GM19395 (cell line): ENCODE data around the gene PPP4R2.
"Not testable (repeated sequence)": the region's sequence is repeated elsewhere in the genome, so short reads cannot be mapped to it uniquely, and the experiment has no call there.

Experiments
- ATAC-seq: cut with Tn5 transposase; IDR thresholded peaks from one replicate; pipeline ENCODE4 v1.9.1; 2021; ENCODE audit warnings: mild to moderate bottlenecking, moderate library complexity; ENCODE audit not compliant: unreplicated experiment

PPP4R2 gene

DNA sequence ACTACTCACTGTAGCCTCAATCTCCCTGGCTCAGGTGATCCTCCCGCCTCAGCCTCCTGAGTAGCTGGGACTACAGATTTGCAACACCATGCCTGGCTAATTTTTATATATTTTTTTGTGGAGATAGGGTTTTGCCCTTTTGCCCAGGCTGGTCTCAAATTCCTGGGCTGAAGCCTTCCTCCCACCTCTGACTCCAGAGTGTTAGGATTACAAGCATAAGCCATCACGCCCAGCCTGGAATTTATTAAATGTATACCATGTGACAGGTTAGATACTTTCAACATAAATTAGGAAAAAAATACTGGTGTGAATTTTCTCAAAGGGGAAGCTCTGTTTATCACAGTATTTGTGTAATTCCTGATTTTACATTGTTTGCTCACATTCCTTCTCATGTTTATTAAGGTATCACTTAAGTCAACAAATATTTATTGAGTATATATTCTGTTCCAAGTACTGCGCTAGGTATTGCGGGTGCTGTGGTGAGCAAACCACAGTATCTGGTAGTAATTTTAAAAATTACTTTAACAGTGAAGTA lies 24.8 kb downstream of the PPP4R2 start:
- no peak for ATAC-seq

DNA sequence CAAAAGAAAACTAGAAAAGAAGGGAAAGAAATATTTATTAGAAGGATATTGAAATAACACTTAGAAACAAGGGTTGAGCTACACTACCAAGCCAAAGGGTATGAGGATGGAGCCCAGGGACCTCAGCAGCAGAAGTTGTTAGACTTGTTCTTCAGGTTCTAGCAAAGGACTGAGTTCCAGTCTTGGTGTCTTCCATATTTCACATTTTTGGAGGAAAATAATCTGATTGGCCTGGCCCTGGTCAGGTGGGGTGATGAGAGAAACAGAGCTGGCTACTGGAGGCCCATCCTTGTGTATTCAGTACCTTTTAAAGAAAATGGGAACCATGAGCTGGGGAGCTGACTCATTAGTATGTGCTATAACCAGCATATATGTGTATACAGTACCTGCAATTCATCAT lies 28.2 kb downstream of the PPP4R2 start:
- ATAC-seq: no peak

DNA sequence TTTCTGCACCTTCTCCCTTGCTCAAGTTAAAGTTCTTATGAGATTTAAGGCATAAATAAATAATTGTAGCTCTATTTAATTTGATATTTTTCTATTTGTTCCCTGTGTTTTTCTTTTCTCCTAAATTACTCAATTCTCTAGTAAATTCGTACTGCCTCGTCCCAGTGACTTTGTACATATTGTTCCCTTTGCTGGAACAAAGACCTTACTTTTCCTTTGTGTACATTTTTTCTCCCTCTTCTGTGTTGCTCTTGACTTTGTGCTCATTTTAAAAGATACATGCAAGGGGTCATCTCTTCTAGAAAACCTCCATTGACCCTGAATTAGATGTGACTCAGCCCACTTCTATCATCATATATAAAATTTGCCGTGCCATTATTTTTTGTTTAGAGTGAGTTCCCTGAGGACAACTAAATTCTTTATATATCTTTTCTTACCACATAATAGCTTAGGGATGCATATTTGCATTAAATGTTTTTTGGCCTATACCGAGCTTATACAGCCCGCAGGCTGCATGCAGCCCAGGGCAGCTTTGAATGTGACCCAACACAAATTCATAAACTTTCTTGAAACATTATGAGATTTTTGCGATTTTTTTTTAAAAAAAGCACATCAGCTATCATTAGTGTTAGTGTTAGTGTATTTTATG lies 29.6 kb downstream of the PPP4R2 start:
- no peak for ATAC-seq

DNA sequence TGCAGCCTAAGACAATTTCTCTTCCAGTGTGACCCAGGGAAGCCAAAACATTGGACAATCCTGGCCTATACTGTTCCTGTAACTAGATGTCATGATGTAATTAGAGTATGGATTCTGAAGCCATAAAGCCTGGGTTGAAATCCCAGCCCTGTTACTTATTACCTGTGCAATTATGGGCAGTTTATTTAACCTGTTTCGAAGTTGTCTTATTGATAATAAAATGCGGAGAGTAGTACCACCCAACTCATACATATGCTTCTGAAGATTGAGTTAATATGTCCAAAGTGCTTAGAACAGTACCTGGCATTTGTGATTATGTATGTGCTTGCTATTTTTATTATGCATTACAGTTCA lies 30.1 kb downstream of the PPP4R2 start:
- ATAC-seq: no peak

DNA sequence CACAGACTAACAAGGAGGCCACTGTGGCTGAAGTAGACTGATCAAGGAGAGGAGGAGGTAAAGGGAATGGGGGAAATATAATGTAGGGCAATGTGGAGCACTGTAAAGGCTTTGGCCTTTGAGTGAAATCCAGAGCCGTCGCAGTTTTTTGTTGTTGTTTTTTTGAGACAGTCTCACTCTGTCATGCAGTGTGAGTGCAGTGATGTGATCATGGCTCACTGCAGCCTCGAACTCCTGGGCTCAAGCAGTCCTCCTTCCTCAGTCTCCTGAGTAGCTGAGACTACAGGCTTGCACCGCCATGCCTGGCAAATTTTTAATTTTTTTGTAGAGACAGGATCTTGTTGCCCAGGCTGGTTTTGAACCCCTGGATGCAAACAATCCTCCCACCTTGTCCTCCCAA lies 32.2 kb downstream of the PPP4R2 start:
- no peak for ATAC-seq

DNA sequence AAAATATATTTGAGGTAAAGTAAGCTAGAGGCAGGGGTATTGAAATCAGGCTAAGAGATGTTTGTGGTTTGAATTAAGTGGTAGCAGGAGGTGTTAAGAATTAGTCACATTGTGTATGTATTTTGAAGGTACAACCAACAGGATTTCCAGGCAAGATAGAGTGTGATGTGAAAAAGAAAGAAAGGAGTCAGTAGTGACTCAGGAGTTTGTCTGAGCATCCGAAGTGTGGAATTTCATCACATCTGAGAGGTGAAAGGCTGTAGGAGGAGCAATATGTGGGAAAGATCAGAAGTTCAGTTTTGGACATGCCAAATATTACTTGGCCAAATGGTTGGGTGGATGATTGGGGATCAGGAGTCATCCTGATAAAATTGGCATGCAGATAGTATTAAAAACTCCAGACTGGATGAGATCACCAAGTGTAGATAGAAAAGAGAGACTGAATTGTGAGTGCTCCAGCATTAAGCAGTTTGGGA lies 32.7 kb downstream of the PPP4R2 start:
- ATAC-seq: no peak

DNA sequence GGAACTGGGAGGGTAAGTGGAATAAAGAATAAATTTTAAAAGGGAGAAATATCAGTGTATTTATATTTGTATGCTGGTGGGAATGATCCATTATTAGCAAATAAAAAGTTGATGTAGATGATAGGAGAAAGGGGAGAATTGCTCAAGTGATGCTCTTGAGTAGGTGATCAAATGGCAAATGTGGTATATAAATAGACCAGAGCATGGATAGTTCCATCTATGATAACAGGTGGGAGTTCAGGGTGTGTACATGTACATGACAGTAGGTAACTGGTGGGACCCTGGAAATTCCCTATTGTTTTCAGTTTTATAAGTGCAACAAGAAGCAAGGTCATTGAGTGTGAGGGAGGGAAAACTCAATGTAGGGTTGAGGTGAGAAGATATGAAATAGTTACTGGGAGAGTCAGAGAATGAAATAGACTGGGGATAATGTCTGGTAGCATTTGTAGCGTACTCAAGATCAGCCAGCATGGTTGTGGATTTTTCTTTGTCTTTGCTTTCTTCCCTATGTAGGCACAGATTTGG lies 33.5 kb downstream of the PPP4R2 start:
- ATAC-seq: no peak

DNA sequence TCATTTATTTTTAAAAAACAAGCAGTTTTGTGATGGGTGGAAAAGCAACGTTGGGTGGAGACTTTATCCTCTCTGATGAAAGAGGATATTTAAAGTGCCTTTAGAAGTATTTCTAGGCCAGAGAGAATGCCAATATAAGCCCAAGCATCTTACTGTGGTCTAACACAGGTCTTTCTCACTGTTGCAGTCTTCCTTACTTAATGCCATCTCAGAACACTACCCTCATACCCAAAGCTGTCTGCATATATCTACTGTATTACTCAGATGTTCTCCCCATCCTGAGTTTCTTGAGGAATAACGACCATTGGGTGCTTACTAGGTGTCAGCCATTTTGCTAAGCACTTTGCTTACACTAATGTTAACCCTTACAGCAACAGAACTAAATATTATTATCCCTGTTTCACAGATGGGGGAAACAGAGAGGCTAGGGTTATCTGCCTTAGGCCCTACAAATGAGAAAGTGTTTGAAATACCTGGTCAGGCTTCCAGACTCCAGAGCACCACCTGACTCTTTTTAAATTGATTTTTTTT lies 35.0 kb downstream of the PPP4R2 start:
- ATAC-seq: no peak

DNA sequence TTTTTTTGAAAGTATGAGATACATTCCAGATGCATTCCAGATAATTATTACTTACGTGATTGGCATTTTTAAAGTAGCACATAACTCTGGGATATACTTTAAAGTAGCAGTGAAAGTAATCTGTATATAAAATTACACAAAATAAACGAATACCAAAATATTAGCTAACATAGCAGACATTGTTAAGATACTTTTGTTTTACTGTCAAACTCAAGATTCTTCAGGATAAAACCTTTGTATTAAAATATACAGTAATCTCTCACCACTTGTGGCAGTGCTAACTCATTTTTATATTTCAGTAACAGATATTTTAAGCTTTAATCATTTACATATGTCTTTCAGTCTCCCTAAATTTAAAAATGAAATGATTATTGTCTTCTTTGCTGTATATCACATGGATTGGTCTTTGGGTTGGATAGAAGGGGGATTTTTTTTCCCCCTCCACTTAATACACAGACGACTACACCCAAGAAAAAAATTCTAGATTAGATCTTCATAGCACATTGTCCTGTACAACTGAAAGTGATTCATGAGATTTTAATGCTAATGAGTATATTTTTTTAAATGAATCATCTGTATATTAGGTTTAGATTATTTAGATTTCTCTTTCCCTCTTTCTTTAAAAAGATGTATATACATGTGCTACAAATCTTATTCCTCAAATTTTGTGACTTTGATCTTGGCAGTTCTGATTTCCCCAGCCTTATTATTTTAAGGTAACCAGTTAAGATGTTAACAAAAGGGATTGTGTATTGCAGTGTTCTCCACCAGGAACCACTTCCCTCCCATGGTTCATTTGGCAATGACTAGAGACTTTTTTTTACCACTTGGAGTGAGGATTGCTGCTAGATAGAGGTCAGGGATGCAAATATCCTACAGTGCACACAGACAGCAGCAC lies 40.3 kb downstream of the PPP4R2 start:
- no peak for ATAC-seq

DNA sequence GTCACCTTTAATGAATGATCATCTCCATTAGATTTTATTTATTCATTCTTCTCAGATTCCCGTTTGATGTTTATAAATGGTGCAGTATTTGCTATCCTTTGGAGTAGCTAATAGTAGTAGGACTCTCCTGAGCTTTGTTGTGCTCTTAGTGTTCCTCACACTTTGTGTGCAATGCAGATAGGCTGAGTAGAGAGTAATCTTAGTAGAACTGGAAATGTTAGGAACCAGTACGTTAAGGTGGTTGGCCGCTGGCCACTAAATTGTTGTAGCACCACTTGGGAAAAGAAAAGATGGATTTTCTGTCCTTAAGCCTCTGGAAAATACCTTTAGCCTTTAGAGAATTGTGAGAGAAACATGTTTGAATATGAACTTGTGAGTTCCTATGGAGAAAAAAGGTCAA lies 44.9 kb downstream of the PPP4R2 start:
- no peak for ATAC-seq

DNA sequence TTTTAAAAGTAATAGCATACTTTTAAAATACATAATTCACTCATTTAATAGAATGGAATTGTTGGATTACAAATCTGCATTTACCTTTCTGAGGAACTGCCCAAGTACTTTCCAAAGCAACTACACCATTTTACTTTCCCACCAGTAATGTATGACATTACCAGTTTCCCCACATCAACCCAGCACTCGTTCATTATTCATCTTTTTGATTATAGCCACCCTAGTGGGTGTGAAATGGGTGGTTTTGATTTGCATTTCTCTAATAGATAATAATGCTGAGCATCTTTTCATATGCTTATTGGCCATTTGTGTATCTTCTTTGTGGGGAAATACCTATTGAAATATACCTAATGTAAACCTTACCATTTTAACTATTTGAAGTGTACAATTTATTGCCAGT lies 46.8 kb downstream of the PPP4R2 start:
- no peak for ATAC-seq

DNA sequence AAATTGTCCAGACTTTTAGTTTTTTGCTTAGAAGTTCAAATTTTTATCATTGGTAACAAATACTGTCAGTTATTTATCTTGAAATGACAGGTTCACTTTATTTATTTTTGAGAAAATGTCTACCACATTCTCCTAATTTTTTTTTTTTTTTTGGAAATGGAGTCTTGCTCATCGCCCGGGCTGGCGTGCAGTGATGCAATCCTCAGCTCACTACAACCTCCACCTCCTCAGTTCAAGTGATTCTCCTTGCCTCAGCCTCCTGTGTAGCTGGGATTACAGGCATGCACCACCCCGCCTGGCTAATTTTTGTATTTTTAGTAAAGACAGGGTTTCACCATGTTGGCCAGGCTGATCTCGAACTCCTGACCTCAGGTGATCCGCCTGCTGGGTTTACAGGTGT lies 48.8 kb downstream of the PPP4R2 start:
- ATAC-seq: no peak

DNA sequence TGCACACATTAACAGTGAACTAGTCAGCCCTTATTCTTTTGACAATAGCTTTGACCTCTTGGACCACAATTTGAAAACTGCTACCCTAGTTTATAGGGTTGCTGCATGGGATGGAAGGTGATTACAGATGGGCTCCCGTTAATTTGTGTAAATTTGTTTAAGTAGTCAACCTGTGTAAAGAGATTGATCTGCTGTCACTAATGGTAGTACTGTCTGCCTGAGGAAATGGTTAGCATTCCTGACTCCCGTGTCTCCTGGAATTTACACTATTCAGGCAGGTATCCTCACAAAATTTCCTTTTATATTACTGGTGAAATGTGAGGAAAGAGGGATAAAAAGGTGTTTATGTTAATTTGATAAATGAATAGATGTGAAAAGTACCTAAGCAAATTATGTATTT lies 49.6 kb downstream of the PPP4R2 start:
- ATAC-seq: no peak

DNA sequence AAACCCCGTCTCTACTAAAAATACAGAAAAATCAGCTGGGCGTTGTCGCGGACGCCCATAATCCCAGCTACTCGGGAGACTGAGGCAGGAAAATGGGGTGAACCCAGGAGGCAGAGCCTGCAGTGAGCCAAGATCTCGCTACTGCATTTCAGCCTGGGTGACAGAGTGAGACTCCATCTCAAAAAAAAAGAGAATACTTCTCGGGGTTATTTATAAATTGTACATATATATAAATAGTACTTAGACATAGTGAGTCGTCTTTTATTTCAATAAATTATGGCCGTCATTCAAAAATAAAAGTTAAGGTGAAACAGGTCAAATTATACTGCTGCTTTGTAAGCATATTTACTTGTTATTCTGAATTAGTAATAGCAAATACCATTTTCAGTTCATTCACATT lies 52.7 kb downstream of the PPP4R2 start:
- ATAC-seq: no peak

DNA sequence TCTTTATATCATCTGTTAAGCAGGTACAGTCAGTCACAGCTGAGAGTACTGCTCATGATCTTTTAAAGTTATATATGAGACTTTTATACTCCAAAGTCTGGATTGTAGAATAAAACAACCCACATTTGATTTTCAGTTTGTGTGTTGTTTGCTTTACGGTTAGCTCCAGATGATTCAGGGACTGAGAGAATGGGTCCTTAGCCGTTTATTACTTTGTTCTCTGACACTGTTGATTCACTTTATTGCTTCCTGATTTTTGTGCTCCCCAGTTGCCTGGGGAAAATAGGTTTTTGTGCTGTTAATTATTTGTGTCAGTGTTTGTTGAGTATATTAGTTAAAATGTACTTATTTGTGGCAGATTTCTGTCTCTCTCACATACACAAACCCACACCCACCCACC lies 56.2 kb downstream of the PPP4R2 start:
- no peak for ATAC-seq

DNA sequence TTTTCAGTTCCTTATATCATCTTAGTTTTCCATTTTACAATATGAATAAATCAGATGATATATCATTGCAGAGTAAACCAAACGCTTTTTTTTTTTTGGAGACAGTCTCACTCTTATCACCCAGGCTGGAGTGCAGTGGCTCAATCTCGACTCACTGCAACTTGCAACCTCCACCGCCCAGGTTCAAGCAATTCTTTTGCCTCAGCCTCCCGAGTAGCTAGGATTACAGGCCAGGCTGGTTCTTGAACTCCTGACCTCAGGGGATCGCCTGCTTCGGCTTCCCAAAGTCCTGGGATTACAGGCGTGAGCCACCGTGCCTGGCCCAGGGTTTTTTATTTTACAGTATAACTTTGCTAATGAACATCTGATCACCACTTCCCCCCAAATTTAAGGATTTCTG lies 59.0 kb downstream of the PPP4R2 start:
- ATAC-seq: no peak

DNA sequence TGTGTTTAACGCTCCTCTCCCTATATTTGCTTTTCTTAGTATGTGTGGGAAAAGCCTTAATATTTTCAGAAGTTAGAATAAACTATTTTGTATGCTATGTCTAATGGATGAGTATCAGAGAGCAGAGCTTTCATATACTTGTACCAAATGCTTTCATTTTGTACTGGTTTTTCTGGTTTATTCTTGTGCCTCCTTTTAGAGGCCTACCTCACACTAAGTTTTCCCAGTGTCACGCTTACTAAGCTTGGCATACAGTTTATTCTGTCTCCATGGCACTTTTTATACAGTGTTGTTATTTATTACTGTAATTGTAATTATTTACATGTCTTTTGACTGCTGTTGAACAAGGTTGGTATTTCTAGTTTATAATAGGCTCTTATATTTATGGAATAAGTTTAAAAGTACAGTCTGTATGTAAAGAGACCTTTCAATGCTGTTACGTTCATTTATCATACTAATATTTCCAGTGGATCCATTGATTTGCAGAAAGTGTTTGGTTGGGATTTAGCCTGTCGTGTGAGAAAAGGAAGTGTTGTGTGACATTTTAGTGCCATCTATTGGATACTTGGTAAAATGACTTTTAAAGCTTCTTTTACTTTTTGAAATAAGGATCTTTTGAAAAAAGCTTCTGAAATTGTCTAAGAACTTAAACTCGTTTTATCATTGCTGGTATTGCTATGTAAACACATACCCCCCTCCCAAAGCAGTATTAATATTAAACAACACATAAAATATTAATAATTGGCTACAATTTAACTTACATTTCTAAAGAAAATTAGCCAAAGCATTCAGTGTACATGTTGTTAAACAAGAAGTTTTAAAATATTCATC lies 59.6 kb downstream of the PPP4R2 start:
- no peak for ATAC-seq

DNA sequence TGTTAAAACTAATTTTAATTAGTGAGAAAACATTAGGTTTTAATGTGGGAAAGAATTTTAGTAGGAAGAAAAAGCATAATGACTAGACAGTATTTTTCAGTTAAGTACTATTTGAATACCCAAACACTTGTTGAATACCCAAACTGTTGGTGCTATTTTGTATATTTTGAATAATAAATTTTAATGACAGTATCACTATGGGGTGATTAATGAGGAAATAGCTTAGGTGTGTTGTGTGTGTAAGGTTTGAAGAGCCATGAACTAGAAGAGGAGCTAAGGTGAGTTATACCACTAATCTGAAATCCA lies 60.2 kb downstream of the PPP4R2 start:
- no peak for ATAC-seq

DNA sequence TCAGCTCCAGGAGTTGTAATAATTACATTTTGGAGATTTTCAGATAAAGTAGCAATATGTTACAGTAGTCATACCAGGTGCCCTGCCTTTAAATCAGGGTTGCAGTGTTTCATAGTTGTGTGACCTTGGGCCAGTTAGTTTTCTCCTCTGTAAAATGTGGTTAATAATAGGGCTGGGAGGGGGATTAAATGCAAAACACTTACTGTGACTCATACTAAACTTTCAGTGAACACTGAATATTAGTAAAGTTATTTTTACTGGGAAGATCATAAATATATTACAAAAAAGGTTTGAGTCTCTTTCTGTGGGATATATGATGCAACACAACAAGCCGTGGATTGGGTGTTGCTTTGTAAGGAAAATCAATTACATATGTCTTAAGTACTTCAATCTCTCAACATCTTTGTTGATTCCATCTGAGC lies 63.7 kb downstream of the PPP4R2 start:
- ATAC-seq: no peak

DNA sequence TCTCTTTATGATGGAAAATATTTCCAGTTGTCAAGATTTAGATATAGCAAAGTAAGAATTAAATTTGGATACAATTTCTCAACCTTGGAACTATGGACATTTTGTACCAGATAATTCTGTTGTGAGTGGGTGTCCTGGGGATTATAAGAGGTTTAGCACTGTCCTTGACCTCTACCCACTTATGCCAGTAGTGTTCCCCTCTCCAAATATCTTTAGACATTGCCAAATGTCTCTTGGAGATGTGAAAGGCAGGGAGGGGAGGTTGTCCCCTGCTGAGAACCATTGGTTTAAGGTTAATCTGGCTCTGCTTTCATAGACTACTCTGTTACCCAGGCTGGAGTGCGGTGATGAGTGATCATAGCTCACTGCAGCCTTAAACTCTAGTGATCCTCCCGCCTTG lies 64.8 kb downstream of the PPP4R2 start, which contains the start of gene EBLN2:
EBLN2 (plus strand) TSS at position 244 of the 400 bp plus-strand sequence. CDS start 423 bp downstream, outside the sequence.
- no peak for ATAC-seq

DNA sequence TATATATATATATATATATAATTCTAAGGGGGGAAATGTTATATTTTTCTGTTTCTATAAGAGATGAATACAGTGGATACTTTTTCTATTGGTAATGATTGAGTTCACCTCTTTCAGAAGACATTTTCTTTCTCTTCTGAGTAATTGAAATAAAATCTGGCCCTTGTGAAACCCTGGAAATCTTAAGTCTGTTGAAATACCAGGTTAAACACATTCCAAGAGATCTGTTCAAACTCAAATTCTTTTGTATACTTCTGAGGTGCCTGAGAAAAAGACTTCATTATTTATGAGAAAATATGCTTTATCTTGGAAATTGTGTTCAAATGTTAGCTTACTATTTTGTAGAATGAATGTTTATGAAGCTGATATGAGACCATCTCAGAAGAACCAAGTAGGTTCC lies 69.6 kb downstream of the PPP4R2 start:
- not testable (repeated sequence) for ATAC-seq
